ENCODE results near the gene PRDX3. TPM values are rescaled to one million over a fixed set of nuclear protein-coding genes. Genes with fewer than 3 reads are reported as not detected.
A peak's percentile ranks its signal among the peaks of the same experiment; 100 is the strongest.
"Not testable (repeated sequence)": the region's sequence is repeated elsewhere in the genome, so short reads cannot be mapped to it uniquely, and the experiment has no call there.

PRDX3 gene
- total RNA-seq, 2 experiments from 2014 or later = 156 to 175 TPM

GRCh38 chr10:119153041-119153440 lies 25.6 kb downstream of the PRDX3 start:
- no peak overlapping the region for H2AFZ ChIP-seq (ENCODE audit: low read length)
- no peak for DNase-seq (ENCODE audit: low spot score)
- POLR2A ChIA-PET = interaction anchor here (0.5 to 1.8 kb wide), 7 partner anchors 9 to 1734 kb away, joined by 3 to 9 read pairs (median 4); no protein-coding TSS in a partner anchor
- H3K9me3 ChIP-seq (ENCODE audit: low read length) = no peaks in the 10 kb centered on the region
- CTCF ChIA-PET (ENCODE audit: unreplicated experiment) = no interaction called here
- H3K9me2 ChIP-seq (ENCODE audit: insufficient read depth, low read length) = no peaks in the 10 kb centered on the region
- intact Hi-C loops (cut with micrococcal nuclease; ENCODE audit: unreplicated experiment) = no loop called here
- no TSS peak for BruUV-seq (replicated peaks)
- H3K4me2 ChIP-seq (ENCODE audit: low read length) = no peak overlapping the region
- H3K79me2 ChIP-seq (ENCODE audit: insufficient read depth, low read depth, low read length) = no peaks in the 10 kb centered on the region
- peaks cover 89% of the 10 kb centered on the region for H3K36me3 ChIP-seq (ENCODE audit: insufficient read depth, low read length)
- TF ChIP-seq EZH2phosphoT487 (IDR thresholded peaks at IDR 0.05; ENCODE audit: borderline replicate concordance, low read depth, low read length) (no peak), CTCF (conservative IDR thresholded peaks at IDR 0.05; ENCODE audit: low read length) (no peak)
- H3K4me3 ChIP-seq (ENCODE audit: low read depth, low read length, poor library complexity, severe bottlenecking) = no peak overlapping the region
- H3K4me1 ChIP-seq (ENCODE audit: insufficient read depth, low read length, poor library complexity, severe bottlenecking) = peaks cover 4% of the 10 kb centered on the region
- no peak overlapping the region for H3K27ac ChIP-seq (ENCODE audit: low read depth, low read length, poor library complexity, severe bottlenecking)
- no peaks in the 10 kb centered on the region for H4K20me1 ChIP-seq (ENCODE audit: insufficient read depth, low read length)

- peaks cover 93% of the 10 kb centered on the region for H3K36me3 ChIP-seq (ENCODE audit: insufficient read depth, low read length)
- H3K79me2 ChIP-seq (ENCODE audit: insufficient read depth, low read depth, low read length); intact Hi-C loops (cut with micrococcal nuclease; ENCODE audit: unreplicated experiment); DNase-seq (ENCODE audit: low spot score); H2AFZ ChIP-seq (ENCODE audit: low read length); H3K27ac ChIP-seq (ENCODE audit: low read depth, low read length, poor library complexity, severe bottlenecking); H3K4me2 ChIP-seq (ENCODE audit: low read length); H3K9me3 ChIP-seq (ENCODE audit: low read length); H3K4me1 ChIP-seq (ENCODE audit: insufficient read depth, low read length, poor library complexity, severe bottlenecking); H3K9me2 ChIP-seq (ENCODE audit: insufficient read depth, low read length); H4K20me1 ChIP-seq (ENCODE audit: insufficient read depth, low read length); BruUV-seq (replicated peaks); H3K4me3 ChIP-seq (ENCODE audit: low read depth, low read length, poor library complexity, severe bottlenecking); CTCF ChIA-PET (ENCODE audit: unreplicated experiment): not testable (repeated sequence)
- POLR2A ChIA-PET = interaction anchor here (0.6 to 1.8 kb wide), 5 partner anchors 10 to 407 kb away, joined by 3 to 9 read pairs (median 4); no protein-coding TSS in a partner anchor
Measured at GRCh38 chr10:119151601-119152000, 27.0 kb downstream of the PRDX3 start.

GRCh38 chr10:119149729-119150128 lies 28.9 kb downstream of the PRDX3 start:
- H3K4me1 ChIP-seq (ENCODE audit: insufficient read depth, low read length, poor library complexity, severe bottlenecking) = peaks cover 4% of the 10 kb centered on the region
- no peaks in the 10 kb centered on the region for H4K20me1 ChIP-seq (ENCODE audit: insufficient read depth, low read length)
- TF ChIP-seq CTCF (conservative IDR thresholded peaks at IDR 0.05; ENCODE audit: low read length) (peak; percentile 48), EZH2phosphoT487 (IDR thresholded peaks at IDR 0.05; ENCODE audit: borderline replicate concordance, low read depth, low read length) (no peak)
- intact Hi-C loops (cut with micrococcal nuclease; ENCODE audit: unreplicated experiment) = no loop called here
- no peak for DNase-seq (ENCODE audit: low spot score)
- peaks cover 86% of the 10 kb centered on the region for H3K36me3 ChIP-seq (ENCODE audit: insufficient read depth, low read length)
- no peak overlapping the region for H3K27ac ChIP-seq (ENCODE audit: low read depth, low read length, poor library complexity, severe bottlenecking)
- POLR2A ChIA-PET = no interaction called here
- CTCF ChIA-PET (ENCODE audit: unreplicated experiment) = no interaction called here
- H3K79me2 ChIP-seq (ENCODE audit: insufficient read depth, low read depth, low read length) = no peaks in the 10 kb centered on the region
- no peak overlapping the region for H3K4me3 ChIP-seq (ENCODE audit: low read depth, low read length, poor library complexity, severe bottlenecking)
- H3K9me3 ChIP-seq (ENCODE audit: low read length) = no peaks in the 10 kb centered on the region
- BruUV-seq (replicated peaks) = no TSS peak
- H2AFZ ChIP-seq (ENCODE audit: low read length) = no peak overlapping the region
- no peak overlapping the region for H3K4me2 ChIP-seq (ENCODE audit: low read length)
- H3K9me2 ChIP-seq (ENCODE audit: insufficient read depth, low read length) = no peaks in the 10 kb centered on the region
